DND-41 (cell line): ENCODE measurements around the gene JARID2.

Source experiments
- EZH2 ChIP-seq: IDR thresholded peaks from 3 replicates; pipeline ENCODE4 v1.6.1; 2012; ENCODE audit warnings: borderline replicate concordance, low read depth, mild to moderate bottlenecking, moderate library complexity, low read length, inconsistent platforms; ENCODE audit not compliant: severe bottlenecking
- TF ChIP-seq, protein P1 (sequence below): IDR thresholded peaks from 2 replicates; pipeline ENCODE4 v1.5.1; 2012; ENCODE audit warnings: borderline replicate concordance, low read length, moderate library complexity, mild to moderate bottlenecking; ENCODE audit not compliant: poor library complexity, severe bottlenecking; ENCODE audit errors: extremely low read depth

GRCh38 chr6:15490242-15491100, 244.6 kb downstream of the JARID2 start:
- TF ChIP-seq, protein P1, sequence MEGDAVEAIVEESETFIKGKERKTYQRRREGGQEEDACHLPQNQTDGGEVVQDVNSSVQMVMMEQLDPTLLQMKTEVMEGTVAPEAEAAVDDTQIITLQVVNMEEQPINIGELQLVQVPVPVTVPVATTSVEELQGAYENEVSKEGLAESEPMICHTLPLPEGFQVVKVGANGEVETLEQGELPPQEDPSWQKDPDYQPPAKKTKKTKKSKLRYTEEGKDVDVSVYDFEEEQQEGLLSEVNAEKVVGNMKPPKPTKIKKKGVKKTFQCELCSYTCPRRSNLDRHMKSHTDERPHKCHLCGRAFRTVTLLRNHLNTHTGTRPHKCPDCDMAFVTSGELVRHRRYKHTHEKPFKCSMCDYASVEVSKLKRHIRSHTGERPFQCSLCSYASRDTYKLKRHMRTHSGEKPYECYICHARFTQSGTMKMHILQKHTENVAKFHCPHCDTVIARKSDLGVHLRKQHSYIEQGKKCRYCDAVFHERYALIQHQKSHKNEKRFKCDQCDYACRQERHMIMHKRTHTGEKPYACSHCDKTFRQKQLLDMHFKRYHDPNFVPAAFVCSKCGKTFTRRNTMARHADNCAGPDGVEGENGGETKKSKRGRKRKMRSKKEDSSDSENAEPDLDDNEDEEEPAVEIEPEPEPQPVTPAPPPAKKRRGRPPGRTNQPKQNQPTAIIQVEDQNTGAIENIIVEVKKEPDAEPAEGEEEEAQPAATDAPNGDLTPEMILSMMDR, result no peak
- TF ChIP-seq EZH2, result no peak
